ENCODE data around the gene ZC3H12A.
"Not testable (repeated sequence)": the region's sequence is repeated elsewhere in the genome, so short reads cannot be mapped to it uniquely, and the experiment has no call there.

The ZC3H12A gene

GRCh38 chr1:37501661-37502060 is 27.3 kb downstream of the ZC3H12A start:
- no peak for TF ChIP-seq CTCF (IDR thresholded peaks at IDR 0.05)
- no peak overlapping the region for H3K4me2 ChIP-seq (ENCODE audit: low read length)
- H3K36me3 ChIP-seq (ENCODE audit: control insufficient read depth, insufficient read depth, low read length), result no peaks in the 10 kb centered on the region

GRCh38 chr1:37502104-37502503 is 27.7 kb downstream of the ZC3H12A start:
- H3K9ac ChIP-seq, result no peak overlapping the region
- H3K4me1 ChIP-seq, result no peaks in the 10 kb centered on the region
- no peak overlapping the region for H3K27ac ChIP-seq
- H3K27me3 ChIP-seq (ENCODE audit: control insufficient read depth, insufficient read depth, low read length), result no peaks in the 10 kb centered on the region
- H2AFZ ChIP-seq, result no peak overlapping the region
- no peaks in the 10 kb centered on the region for H3K79me2 ChIP-seq
- no peak overlapping the region for H3K4me3 ChIP-seq (ENCODE audit: low read depth, low read length)
- H3K4me2 ChIP-seq (ENCODE audit: low read length), result no peak overlapping the region
- no peaks in the 10 kb centered on the region for H3K36me3 ChIP-seq (ENCODE audit: control insufficient read depth, insufficient read depth, low read length)
- H3K9me3 ChIP-seq (ENCODE audit: control insufficient read depth, low read length), result no peaks in the 10 kb centered on the region
- TF ChIP-seq CTCF (IDR thresholded peaks at IDR 0.05), result no peak

More at GRCh38 chr1:37501661-37502060, 27.3 kb downstream of the ZC3H12A start:
- H3K4me1 ChIP-seq, result no peaks in the 10 kb centered on the region
- no peaks in the 10 kb centered on the region for H3K79me2 ChIP-seq
- H3K9ac ChIP-seq, result no peak overlapping the region
- no peaks in the 10 kb centered on the region for H3K27me3 ChIP-seq (ENCODE audit: control insufficient read depth, insufficient read depth, low read length)
- H2AFZ ChIP-seq, result no peak overlapping the region
- H3K9me3 ChIP-seq (ENCODE audit: control insufficient read depth, low read length), result no peaks in the 10 kb centered on the region
- no peak overlapping the region for H3K4me3 ChIP-seq (ENCODE audit: low read depth, low read length)
- no peak overlapping the region for H3K27ac ChIP-seq

- not testable (repeated sequence) for H3K4me1 ChIP-seq; H2AFZ ChIP-seq; H3K4me3 ChIP-seq (ENCODE audit: low read depth, low read length); H3K27ac ChIP-seq; H3K4me2 ChIP-seq (ENCODE audit: low read length); H3K79me2 ChIP-seq; H3K36me3 ChIP-seq (ENCODE audit: control insufficient read depth, insufficient read depth, low read length); H3K9ac ChIP-seq; H3K9me3 ChIP-seq (ENCODE audit: control insufficient read depth, low read length); H3K27me3 ChIP-seq (ENCODE audit: control insufficient read depth, insufficient read depth, low read length)
These were observed 28.4 kb downstream of the ZC3H12A start for GRCh38 chr1:37502791-37503190.

GRCh38 chr1:37506740-37507139 is 32.4 kb downstream of the ZC3H12A start:
- Histone ChIP-seq H3K27me3 (ENCODE audit: control insufficient read depth, insufficient read depth, low read length) (no peaks in the 10 kb centered on the region), H3K4me3 (ENCODE audit: low read depth, low read length) (no peak overlapping the region), H3K4me2 (ENCODE audit: low read length) (no peak overlapping the region), H3K79me2 (no peaks in the 10 kb centered on the region), H3K4me1 (no peaks in the 10 kb centered on the region), H3K27ac (no peak overlapping the region), H3K36me3 (ENCODE audit: control insufficient read depth, insufficient read depth, low read length) (no peaks in the 10 kb centered on the region), H3K9me3 (ENCODE audit: control insufficient read depth, low read length) (no peaks in the 10 kb centered on the region), H3K9ac (no peak overlapping the region), H2AFZ (no peak overlapping the region)
- no peak for TF ChIP-seq CTCF (IDR thresholded peaks at IDR 0.05)

- no peak for TF ChIP-seq CTCF (IDR thresholded peaks at IDR 0.05)
- Histone ChIP-seq H3K36me3 (ENCODE audit: control insufficient read depth, insufficient read depth, low read length) (no peaks in the 10 kb centered on the region), H3K4me2 (ENCODE audit: low read length) (no peak overlapping the region), H3K4me3 (ENCODE audit: low read depth, low read length) (no peak overlapping the region), H3K9ac (no peak overlapping the region), H2AFZ (no peak overlapping the region), H3K4me1 (peaks cover 3% of the 10 kb centered on the region), H3K27me3 (ENCODE audit: control insufficient read depth, insufficient read depth, low read length) (no peaks in the 10 kb centered on the region), H3K27ac (no peak overlapping the region), H3K9me3 (ENCODE audit: control insufficient read depth, low read length) (no peaks in the 10 kb centered on the region), H3K79me2 (peaks cover 7% of the 10 kb centered on the region)
These were observed 34.8 kb downstream of the ZC3H12A start for GRCh38 chr1:37509181-37509580.
